Endodermal cell (in vitro differentiated cells): Measurements from ENCODE around the gene PGS1. TPM values are rescaled to one million over a fixed set of nuclear protein-coding genes. Genes with fewer than 3 reads are reported as not detected.

Source experiments
- DNase-seq: peaks from one replicate; pipeline ENCODE4 v3.0.0-alpha.2; 2017
- H3K27ac ChIP-seq: 2 replicates; pipeline ENCODE4 v1.5.1; 2013; ENCODE audit warnings: mild to moderate bottlenecking, low read depth, low read length, moderate library complexity
- H3K27me3 ChIP-seq: 2 replicates; pipeline ENCODE4 v1.6.1; 2013; ENCODE audit warnings: mild to moderate bottlenecking, low read length, moderate library complexity; ENCODE audit not compliant: insufficient read depth, control insufficient read depth, poor library complexity, severe bottlenecking
- H3K36me3 ChIP-seq: 2 replicates; pipeline ENCODE4 v1.7.0; 2013; ENCODE audit warnings: mild to moderate bottlenecking, low read length, moderate library complexity; ENCODE audit not compliant: control insufficient read depth, insufficient read depth
- H3K4me1 ChIP-seq: one replicate; pipeline ENCODE4 v1.7.0; 2013; ENCODE audit warnings: low read length; ENCODE audit not compliant: control insufficient read depth, insufficient read depth
- H3K4me3 ChIP-seq: 2 replicates; pipeline ENCODE4 v1.5.1; 2013; ENCODE audit warnings: mild to moderate bottlenecking, low read length, moderate library complexity
- H3K9ac ChIP-seq: 2 replicates; pipeline ENCODE4 v1.6.1; 2013; ENCODE audit warnings: mild to moderate bottlenecking, low read length, moderate library complexity; ENCODE audit not compliant: poor library complexity, severe bottlenecking; ENCODE audit errors: extremely low read depth
- H3K9me3 ChIP-seq: 2 replicates; pipeline ENCODE4 v1.6.1; 2013; ENCODE audit warnings: mild to moderate bottlenecking, low read length, moderate library complexity; ENCODE audit not compliant: control insufficient read depth
- H3K27ac Mint-ChIP-seq: 2 replicates; pipeline ENCODE4 v1.8.0; 2020; ENCODE audit warnings: mixed read lengths
- H3K27me3 Mint-ChIP-seq: 2 replicates; pipeline ENCODE4 v1.8.0; 2021; ENCODE audit warnings: mild to moderate bottlenecking, mixed read lengths; ENCODE audit not compliant: insufficient read depth
- H3K36me3 Mint-ChIP-seq: 2 replicates; pipeline ENCODE4 v1.8.0; 2020; ENCODE audit warnings: low read depth, mixed read lengths
- H3K4me1 Mint-ChIP-seq: 2 replicates; pipeline ENCODE4 v1.8.0; 2020; ENCODE audit warnings: mixed read lengths
- H3K4me3 Mint-ChIP-seq: 2 replicates; pipeline ENCODE4 v1.8.0; 2020; ENCODE audit warnings: mild to moderate bottlenecking, moderate library complexity, mixed read lengths
- H3K9me3 Mint-ChIP-seq: 2 replicates; pipeline ENCODE4 v1.8.0; 2020; ENCODE audit warnings: mild to moderate bottlenecking, mixed read lengths
- WGBS, 2 experiments: methylation state at CpG; one replicate each; pipeline versions ENCODE4 v1.1.5 to v1.1.7; 2013; ENCODE audit warnings: missing lambda C conversion rate in 2 of 2, mixed read lengths in 1 of 2; ENCODE audit not compliant: insufficient coverage in 1 of 2, insufficient read length in 1 of 2; 5-methylcytosine and 5-hydroxymethylcytosine counted together
- total RNA-seq, 2 donors: library from RNA; stranded (reverse); fragmentation: NEBNext Ultra II Directional in 1 of 2; extraction: Animal tissue kit (Norgen Biotek cat#: 25700) in 1 of 2; gene quantifications; 2 replicates in 1 of 2; 3 replicates in 1 of 2; pipeline ENCODE4 v1.2.1, GENCODE V29; 2021
- TF ChIP-seq, protein P1 (sequence below): fragments of 200-600 bp; sonication (generic); conservative IDR thresholded peaks from 2 replicates; pipeline ENCODE4 v1.5.0; 2021; ENCODE audit warnings: antibody characterized with exemption, mild to moderate bottlenecking

Gene PGS1
- total RNA-seq, 2 donors from 2014 or later: 57.1 to 58.2 TPM

DNA sequence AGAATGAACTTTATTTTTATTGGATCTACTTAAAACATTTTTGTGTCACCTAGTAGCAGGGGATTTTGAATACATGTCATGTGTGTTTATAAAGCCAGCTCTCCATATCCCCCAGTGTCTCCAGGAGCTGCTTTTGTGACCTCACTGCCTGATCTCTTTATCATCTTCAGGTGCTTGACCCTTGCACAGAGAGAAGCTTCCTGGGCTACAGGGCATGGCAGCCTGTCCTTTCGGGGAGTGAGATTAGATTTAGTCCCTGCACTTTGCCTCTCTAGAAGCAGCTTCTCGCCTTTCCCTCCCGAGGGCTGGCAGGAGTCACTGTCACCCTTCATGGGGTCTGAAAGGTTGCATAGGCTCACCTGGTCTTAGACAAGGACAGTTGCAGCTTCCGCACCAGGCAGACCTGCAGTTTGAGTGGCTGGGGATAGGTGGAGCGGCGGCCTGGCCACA is 42.7 kb downstream of the PGS1 start:
- Mint-ChIP-seq H3K4me1 (peaks cover 16% of the 10 kb centered on the region), H3K36me3 (peaks cover 55% of the 10 kb centered on the region), H3K27me3 (no peaks in the 10 kb centered on the region), H3K9me3 (no peaks in the 10 kb centered on the region), H3K4me3 (no peak overlapping the region), H3K27ac (peak overlapping the region; percentile 91)
- DNase-seq: no peak
- H3K9me3 ChIP-seq: no peaks in the 10 kb centered on the region
- H3K4me1 ChIP-seq: peaks cover 3% of the 10 kb centered on the region
- peaks cover 56% of the 10 kb centered on the region for H3K36me3 ChIP-seq
- H3K27ac ChIP-seq: no peak overlapping the region
- 88% methylated on average over 6 of the region's 6 CpGs; no CpG with 5 or more reads in 1 of the 2 experiments for WGBS, 2 experiments
- no peaks in the 10 kb centered on the region for H3K27me3 ChIP-seq
- no peak overlapping the region for H3K9ac ChIP-seq
- TF ChIP-seq, protein P1, sequence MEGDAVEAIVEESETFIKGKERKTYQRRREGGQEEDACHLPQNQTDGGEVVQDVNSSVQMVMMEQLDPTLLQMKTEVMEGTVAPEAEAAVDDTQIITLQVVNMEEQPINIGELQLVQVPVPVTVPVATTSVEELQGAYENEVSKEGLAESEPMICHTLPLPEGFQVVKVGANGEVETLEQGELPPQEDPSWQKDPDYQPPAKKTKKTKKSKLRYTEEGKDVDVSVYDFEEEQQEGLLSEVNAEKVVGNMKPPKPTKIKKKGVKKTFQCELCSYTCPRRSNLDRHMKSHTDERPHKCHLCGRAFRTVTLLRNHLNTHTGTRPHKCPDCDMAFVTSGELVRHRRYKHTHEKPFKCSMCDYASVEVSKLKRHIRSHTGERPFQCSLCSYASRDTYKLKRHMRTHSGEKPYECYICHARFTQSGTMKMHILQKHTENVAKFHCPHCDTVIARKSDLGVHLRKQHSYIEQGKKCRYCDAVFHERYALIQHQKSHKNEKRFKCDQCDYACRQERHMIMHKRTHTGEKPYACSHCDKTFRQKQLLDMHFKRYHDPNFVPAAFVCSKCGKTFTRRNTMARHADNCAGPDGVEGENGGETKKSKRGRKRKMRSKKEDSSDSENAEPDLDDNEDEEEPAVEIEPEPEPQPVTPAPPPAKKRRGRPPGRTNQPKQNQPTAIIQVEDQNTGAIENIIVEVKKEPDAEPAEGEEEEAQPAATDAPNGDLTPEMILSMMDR: no peak
- no peak overlapping the region for H3K4me3 ChIP-seq

DNA sequence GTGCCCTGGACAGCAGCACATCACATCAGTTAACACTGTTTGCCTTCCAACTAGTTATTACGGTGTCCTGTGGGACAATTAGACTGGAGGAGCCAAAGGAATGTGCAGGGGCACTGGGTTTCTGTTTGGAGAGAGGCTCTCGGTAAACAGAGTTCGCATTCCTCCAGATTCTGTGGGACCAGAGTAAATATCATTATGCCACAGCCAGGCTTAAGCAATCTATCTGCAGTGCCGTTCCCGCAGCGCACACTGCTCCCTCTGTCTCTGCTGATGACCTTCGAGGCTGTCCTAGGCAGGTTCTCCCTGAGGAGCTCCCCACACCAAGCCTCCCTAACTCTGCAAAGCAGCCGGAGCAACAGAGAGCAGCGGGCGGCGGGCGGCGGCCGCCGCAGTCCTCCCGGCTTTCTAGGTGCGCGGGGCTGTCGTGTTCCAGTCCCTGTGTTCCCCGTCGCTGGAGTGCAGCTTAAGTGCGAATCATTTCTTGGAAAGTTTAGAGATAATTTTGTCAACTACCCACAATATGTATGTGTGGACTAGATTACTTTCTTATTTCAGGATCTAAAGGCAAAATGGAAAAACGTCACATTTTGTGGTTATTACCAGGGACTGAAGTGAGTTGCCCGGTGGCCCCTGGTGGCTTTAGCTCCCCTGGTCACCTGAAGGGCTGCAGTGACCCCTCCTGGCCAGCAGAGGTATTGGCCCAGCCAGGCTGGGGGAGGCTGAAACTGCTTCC is 43.3 kb downstream of the PGS1 start:
- 79 to 89% methylated on average over 16 to 24 of the region's 24 CpGs for WGBS, 2 experiments
- DNase-seq: peak; percentile 97
- Mint-ChIP-seq H3K27ac (peak overlapping the region; percentile 91), H3K4me1 (peaks cover 16% of the 10 kb centered on the region), H3K9me3 (no peaks in the 10 kb centered on the region), H3K4me3 (no peak overlapping the region), H3K36me3 (peaks cover 59% of the 10 kb centered on the region), H3K27me3 (no peaks in the 10 kb centered on the region)
- no peaks in the 10 kb centered on the region for H3K9me3 ChIP-seq
- peak overlapping the region; percentile 26 for H3K9ac ChIP-seq
- no peaks in the 10 kb centered on the region for H3K27me3 ChIP-seq
- H3K27ac ChIP-seq: no peak overlapping the region
- H3K4me1 ChIP-seq: peaks cover 3% of the 10 kb centered on the region
- TF ChIP-seq, protein P1: peak; percentile 99
- H3K4me3 ChIP-seq: no peak overlapping the region
- peaks cover 56% of the 10 kb centered on the region for H3K36me3 ChIP-seq

DNA sequence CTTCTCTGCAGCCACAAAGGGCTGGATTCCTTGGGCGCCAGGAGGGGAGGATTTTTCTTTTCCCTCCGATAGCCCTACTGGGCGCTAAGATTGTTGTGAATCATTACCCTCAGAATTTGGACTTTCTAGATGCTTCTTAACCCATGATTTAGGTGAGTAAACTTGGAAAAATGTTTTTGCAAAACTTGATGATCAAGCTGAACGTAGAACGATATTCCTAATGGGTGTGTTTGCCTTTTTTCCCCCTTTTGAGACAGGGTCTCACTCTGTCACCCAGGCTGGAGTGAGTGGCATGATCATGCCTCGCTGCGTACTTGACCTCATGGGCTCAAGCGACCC is 43.8 kb downstream of the PGS1 start:
- no peak overlapping the region for H3K4me3 Mint-ChIP-seq
- no peaks in the 10 kb centered on the region for H3K9me3 Mint-ChIP-seq
- TF ChIP-seq, protein P1: no peak
- H3K27ac Mint-ChIP-seq: peak overlapping the region; percentile 91
- H3K27ac ChIP-seq: no peak overlapping the region
- peaks cover 16% of the 10 kb centered on the region for H3K4me1 Mint-ChIP-seq
- peaks cover 61% of the 10 kb centered on the region for H3K36me3 ChIP-seq
- H3K4me1 ChIP-seq: peaks cover 3% of the 10 kb centered on the region
- H3K9me3 ChIP-seq: no peaks in the 10 kb centered on the region
- H3K36me3 Mint-ChIP-seq: peaks cover 60% of the 10 kb centered on the region
- no peaks in the 10 kb centered on the region for H3K27me3 Mint-ChIP-seq
- 69 to 84% methylated on average over 4 to 8 of the region's 8 CpGs for WGBS, 2 experiments
- H3K9ac ChIP-seq: no peak overlapping the region
- DNase-seq: no peak
- no peak overlapping the region for H3K4me3 ChIP-seq
- H3K27me3 ChIP-seq: no peaks in the 10 kb centered on the region
